ENCODE results near the gene FOLR1. TPM values are rescaled to one million over a fixed set of nuclear protein-coding genes. Genes with fewer than 3 reads are reported as not detected.

FOLR1 gene
- total RNA-seq, 1 donor from 2014 or later = not detected

GRCh38 chr11:72222907-72223614, 31.1 kb downstream of the FOLR1 start:
- intact Hi-C loops (cut with DNase I) = loop anchor here (2.0 to 10.0 kb wide), 6 partner anchors 110 to 1652 kb away; partner anchors contain the start of genes ANAPC15, CLPB, COA4 and LAMTOR1
- peak overlapping the region; percentile 96 to 97 for H3K27ac ChIP-seq

GRCh38 chr11:72223615-72224563, 31.9 kb downstream of the FOLR1 start:
- peak in 1 of 2 donors; percentile 85 for DNase-seq (ENCODE audit: low spot score in 2 of 2)
- peaks cover 9 to 20% of the 10 kb centered on the region in 2 donors for H3K36me3 ChIP-seq
- TF ChIP-seq CTCF (IDR thresholded peaks at IDR 0.05) = no peak
- H3K27me3 ChIP-seq = no peaks in the 10 kb centered on the region
- intact Hi-C loops (cut with DNase I) = loop anchor here (1.0 to 10.0 kb wide), 7 partner anchors 15 to 1651 kb away; partner anchors contain the start of genes ANAPC15, CLPB, COA4 and LAMTOR1
- H3K27ac ChIP-seq = peak overlapping the region; percentile 96 to 97
- no peaks in the 10 kb centered on the region for H3K9me3 ChIP-seq
- peaks cover 6 to 18% of the 10 kb centered on the region in 2 donors for H3K4me1 ChIP-seq
- H3K4me3 ChIP-seq = peak overlapping the region; percentile 93 to 99

More at GRCh38 chr11:72222907-72223614, 31.1 kb downstream of the FOLR1 start:
- Histone ChIP-seq H3K36me3 (peaks cover 1 to 12% of the 10 kb centered on the region in 2 donors), H3K4me3 (peak overlapping the region; percentile 93 to 99), H3K9me3 (no peaks in the 10 kb centered on the region), H3K4me1 (peaks cover 6 to 18% of the 10 kb centered on the region in 2 donors), H3K27me3 (no peaks in the 10 kb centered on the region)
- peak; percentile 80 to 97 for DNase-seq (ENCODE audit: low spot score in 2 of 2)
- peak; percentile 17 to 24 (median 18) for TF ChIP-seq CTCF (IDR thresholded peaks at IDR 0.05)

GRCh38 chr11:72224564-72225410, 32.8 kb downstream of the FOLR1 start, which contains the start of gene INPPL1:
INPPL1 (plus strand) TSS chr11:72224767; CDS start chr11:72224985, 218 bp downstream.
- Histone ChIP-seq H3K4me3 (peak within 1 kb of the TSS; percentile 93 to 99), H3K4me1 (peaks cover 6 to 18% of the 10 kb centered on the region in 2 donors), H3K9me3 (no peaks in the 10 kb centered on the region), H3K27me3 (no peaks in the 10 kb centered on the region), H3K27ac (peak within 1 kb of the TSS; percentile 96 to 97), H3K36me3 (peaks cover 18 to 29% of the 10 kb centered on the region in 2 donors)
- intact Hi-C loops (cut with DNase I) = loop anchor here (1.0 to 10.0 kb wide), 4 partner anchors 15 to 1650 kb away; partner anchors contain the start of genes COA4, NADSYN1 and PAAF1
- DNase-seq (ENCODE audit: low spot score in 2 of 2) = peak in 1 of 2 donors; percentile 66
- TF ChIP-seq CTCF (IDR thresholded peaks at IDR 0.05) = no peak

DNA sequence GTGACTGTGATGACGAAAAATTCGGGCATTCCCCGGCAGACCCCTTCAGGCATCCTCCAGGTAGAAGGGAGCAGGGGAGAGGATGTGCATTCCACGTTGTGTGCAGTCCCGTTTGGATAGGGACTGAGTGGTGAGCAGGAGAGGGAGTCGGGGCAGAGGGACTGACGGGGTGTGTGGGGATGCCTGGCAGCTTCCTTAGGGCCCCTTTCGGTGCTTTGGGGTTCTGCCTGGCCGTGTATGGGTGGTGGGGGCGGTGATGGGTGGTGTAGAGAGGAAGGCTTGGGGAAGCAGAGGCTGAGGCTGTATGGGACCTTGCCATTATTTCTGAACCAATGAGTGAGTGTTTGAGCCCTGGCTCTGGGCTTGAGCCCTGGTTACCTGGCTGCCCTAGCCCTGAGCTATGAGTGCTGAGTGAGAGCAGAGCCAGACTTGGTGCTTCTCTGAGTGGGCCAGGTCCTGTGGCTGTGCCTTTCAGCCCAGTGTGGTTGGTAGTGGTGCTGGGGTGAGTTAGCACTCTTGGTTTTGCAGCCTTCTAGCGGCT, 33.5 kb downstream of the FOLR1 start:
- TF ChIP-seq CTCF (IDR thresholded peaks at IDR 0.05) = no peak
- Histone ChIP-seq H3K27ac (peak overlapping the region; percentile 96 to 97), H3K27me3 (no peaks in the 10 kb centered on the region), H3K4me1 (peaks cover 6 to 18% of the 10 kb centered on the region in 2 donors), H3K9me3 (no peaks in the 10 kb centered on the region), H3K36me3 (peaks cover 25 to 36% of the 10 kb centered on the region in 2 donors), H3K4me3 (peak overlapping the region; percentile 93 to 99)
- DNase-seq (ENCODE audit: low spot score in 2 of 2) = peak in 1 of 2 donors; percentile 63
- intact Hi-C loops (cut with DNase I) = loop anchor here (10.0 kb wide), 2 partner anchors 771 to 1649 kb away; partner anchors contain the start of genes COA4, NADSYN1 and PAAF1

All from ascending aorta (tissue), 2 donors.